Ishikawa (cell line): Measurements from ENCODE around the gene MGME1.

Experiments used
- CEBPB ChIP-seq: IDR thresholded peaks from 2 replicates; pipeline ENCODE4 v1.6.1; 2012
- CREB1 ChIP-seq: IDR thresholded peaks from 2 replicates; pipeline ENCODE4 v1.6.1; 2012; ENCODE audit warnings: low read depth
- EGR1 ChIP-seq: IDR thresholded peaks from 2 replicates; pipeline ENCODE4 v1.6.1; 2012
- EP300 ChIP-seq: IDR thresholded peaks from 2 replicates; pipeline ENCODE4 v1.6.1; 2012; ENCODE audit warnings: borderline replicate concordance
- FOXM1 ChIP-seq: IDR thresholded peaks from 2 replicates; pipeline ENCODE4 v1.6.1; 2012; ENCODE audit warnings: low read depth, borderline replicate concordance
- NFIC ChIP-seq: IDR thresholded peaks from 2 replicates; pipeline ENCODE4 v1.6.1; 2012
- RAD21 ChIP-seq: IDR thresholded peaks from 2 replicates; pipeline ENCODE4 v1.6.1; 2012; ENCODE audit warnings: low read depth
- TAF1 ChIP-seq: IDR thresholded peaks from 2 replicates; pipeline ENCODE4 v1.6.1; 2012; ENCODE audit warnings: low read depth, mild to moderate bottlenecking
- TCF12 ChIP-seq: IDR thresholded peaks from 2 replicates; pipeline ENCODE4 v1.6.1; 2012; ENCODE audit warnings: low read depth
- TEAD4 ChIP-seq: IDR thresholded peaks from 2 replicates; pipeline ENCODE4 v1.6.1; 2012
- YY1 ChIP-seq: IDR thresholded peaks from 2 replicates; pipeline ENCODE4 v1.6.1; 2012; ENCODE audit warnings: low read depth
- ZBTB7A ChIP-seq: IDR thresholded peaks from 2 replicates; pipeline ENCODE4 v1.6.1; 2012; ENCODE audit warnings: low read depth
- TF ChIP-seq, protein P1 (sequence below): IDR thresholded peaks from 2 replicates; pipeline ENCODE4 v1.6.1; 2012; ENCODE audit warnings: low read depth, mild to moderate bottlenecking
- TF ChIP-seq, protein P2 (sequence below): IDR thresholded peaks from 2 replicates; pipeline ENCODE4 v1.6.1; 2012
- TF ChIP-seq, protein P3 (sequence below): IDR thresholded peaks from 2 replicates; pipeline ENCODE4 v1.6.1; 2012

MGME1 gene

DNA sequence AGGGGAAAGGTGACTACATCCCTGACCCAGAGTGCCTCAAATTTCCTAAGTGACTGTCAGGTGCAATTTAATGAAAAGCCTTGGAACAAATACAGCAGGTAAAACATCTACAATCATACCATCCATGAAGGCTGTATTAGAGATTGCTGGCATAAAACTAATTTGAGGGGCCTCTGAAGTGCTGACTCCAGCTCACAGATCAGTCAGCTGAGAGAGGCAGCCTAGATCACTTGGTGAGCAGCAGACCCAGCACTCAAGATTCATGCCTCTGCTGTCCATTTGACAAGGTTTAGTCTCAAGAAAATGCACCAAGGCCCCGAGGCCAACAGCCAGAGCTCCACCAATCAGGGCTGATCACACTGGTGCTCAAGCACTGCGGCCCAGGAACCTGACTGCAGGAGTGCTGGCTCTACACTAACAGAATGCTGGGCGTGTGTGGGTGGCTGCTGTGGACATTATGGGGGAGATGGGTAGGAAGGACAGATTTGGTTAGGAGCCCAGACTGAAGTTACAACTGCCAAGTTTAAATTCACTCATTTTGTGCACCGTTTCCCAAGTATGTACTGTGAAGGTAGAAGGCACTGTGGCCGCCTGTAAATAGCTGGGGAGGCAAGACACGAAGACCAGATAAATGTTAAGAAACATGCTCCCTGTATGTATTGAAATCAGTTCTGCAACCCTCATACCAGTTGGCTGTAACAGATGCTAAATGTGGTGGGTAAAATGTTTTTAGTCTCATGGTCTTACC is 28.4 kb upstream of the MGME1 start:
- TF ChIP-seq, protein P1, sequence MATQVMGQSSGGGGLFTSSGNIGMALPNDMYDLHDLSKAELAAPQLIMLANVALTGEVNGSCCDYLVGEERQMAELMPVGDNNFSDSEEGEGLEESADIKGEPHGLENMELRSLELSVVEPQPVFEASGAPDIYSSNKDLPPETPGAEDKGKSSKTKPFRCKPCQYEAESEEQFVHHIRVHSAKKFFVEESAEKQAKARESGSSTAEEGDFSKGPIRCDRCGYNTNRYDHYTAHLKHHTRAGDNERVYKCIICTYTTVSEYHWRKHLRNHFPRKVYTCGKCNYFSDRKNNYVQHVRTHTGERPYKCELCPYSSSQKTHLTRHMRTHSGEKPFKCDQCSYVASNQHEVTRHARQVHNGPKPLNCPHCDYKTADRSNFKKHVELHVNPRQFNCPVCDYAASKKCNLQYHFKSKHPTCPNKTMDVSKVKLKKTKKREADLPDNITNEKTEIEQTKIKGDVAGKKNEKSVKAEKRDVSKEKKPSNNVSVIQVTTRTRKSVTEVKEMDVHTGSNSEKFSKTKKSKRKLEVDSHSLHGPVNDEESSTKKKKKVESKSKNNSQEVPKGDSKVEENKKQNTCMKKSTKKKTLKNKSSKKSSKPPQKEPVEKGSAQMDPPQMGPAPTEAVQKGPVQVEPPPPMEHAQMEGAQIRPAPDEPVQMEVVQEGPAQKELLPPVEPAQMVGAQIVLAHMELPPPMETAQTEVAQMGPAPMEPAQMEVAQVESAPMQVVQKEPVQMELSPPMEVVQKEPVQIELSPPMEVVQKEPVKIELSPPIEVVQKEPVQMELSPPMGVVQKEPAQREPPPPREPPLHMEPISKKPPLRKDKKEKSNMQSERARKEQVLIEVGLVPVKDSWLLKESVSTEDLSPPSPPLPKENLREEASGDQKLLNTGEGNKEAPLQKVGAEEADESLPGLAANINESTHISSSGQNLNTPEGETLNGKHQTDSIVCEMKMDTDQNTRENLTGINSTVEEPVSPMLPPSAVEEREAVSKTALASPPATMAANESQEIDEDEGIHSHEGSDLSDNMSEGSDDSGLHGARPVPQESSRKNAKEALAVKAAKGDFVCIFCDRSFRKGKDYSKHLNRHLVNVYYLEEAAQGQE: no peak
- TF ChIP-seq TAF1 (no peak), EP300 (no peak), YY1 (no peak), TEAD4 (no peak), FOXM1 (no peak), EGR1 (no peak), NFIC (no peak), CEBPB (no peak), TCF12 (no peak), CREB1 (no peak), RAD21 (no peak), ZBTB7A (no peak)
- TF ChIP-seq, protein P2, sequence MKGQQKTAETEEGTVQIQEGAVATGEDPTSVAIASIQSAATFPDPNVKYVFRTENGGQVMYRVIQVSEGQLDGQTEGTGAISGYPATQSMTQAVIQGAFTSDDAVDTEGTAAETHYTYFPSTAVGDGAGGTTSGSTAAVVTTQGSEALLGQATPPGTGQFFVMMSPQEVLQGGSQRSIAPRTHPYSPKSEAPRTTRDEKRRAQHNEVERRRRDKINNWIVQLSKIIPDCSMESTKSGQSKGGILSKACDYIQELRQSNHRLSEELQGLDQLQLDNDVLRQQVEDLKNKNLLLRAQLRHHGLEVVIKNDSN: no peak
- TF ChIP-seq, protein P3, sequence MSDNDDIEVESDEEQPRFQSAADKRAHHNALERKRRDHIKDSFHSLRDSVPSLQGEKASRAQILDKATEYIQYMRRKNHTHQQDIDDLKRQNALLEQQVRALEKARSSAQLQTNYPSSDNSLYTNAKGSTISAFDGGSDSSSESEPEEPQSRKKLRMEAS: no peak

DNA sequence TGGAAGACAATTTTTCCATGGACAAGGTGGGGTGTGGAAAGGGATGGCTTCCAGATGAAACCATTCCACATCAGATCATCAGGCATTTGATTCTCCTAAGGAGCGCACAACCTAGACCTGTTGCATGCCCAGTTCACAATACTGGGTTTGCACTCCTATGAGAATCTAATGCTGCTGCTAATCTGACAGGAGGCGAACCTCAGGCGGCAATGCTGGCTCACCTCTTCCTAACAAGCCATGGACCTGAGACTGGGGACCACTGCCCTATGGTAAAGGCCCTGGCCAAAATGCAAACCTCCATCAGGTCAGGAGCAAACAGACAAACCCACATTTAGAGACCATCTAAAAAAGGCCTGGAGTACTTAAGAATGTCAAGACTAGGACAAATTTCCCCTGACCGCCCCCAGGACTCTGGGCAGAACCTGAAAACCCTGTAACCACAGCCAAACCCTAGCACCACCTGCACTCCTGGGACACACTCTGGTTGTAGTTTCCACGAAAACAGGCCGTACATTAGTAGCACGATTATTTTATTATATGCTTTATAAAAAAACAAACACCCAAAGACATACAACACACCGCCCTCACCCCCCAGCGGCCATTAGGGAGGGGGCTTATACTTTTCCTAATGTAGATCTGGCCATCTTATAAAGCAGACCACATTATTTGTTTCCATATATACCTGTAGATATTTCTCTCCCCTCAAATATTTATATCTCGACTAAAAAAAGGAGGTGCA is 27.6 kb upstream of the MGME1 start:
- TF ChIP-seq YY1 (no peak), NFIC (no peak), EGR1 (no peak), EP300 (no peak), CREB1 (no peak), FOXM1 (no peak), ZBTB7A (no peak), TAF1 (no peak), CEBPB (no peak), TEAD4 (no peak)
- TF ChIP-seq, protein P1: no peak
- TF ChIP-seq, protein P3: no peak
- TF ChIP-seq, protein P2: no peak

DNA sequence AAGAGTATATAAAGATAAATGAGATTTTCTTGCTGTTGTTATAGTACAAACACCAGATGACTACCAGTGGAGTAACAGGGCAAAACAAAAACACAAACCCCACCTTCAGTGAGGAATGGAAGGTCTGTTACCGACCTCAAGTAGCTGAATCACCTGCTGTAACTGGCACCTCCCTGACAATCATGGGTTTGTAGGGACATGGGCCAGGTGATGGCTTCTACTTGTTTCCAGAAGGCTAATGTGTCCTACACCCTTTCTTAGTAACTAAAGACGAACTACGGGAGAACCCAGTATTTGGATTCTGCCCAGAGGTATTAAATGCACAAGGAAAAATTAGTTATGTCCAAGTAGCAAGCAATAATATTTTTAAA is 27.0 kb upstream of the MGME1 start:
- TF ChIP-seq FOXM1 (no peak), CREB1 (no peak), NFIC (no peak), TCF12 (no peak), TEAD4 (no peak), YY1 (no peak), CEBPB (no peak), RAD21 (no peak), TAF1 (no peak), ZBTB7A (no peak), EGR1 (no peak), EP300 (no peak)
- TF ChIP-seq, protein P2: no peak
- TF ChIP-seq, protein P1: no peak
- TF ChIP-seq, protein P3: no peak
